Activated CD4-positive, alpha-beta memory T cell treated with anti-CD3 and anti-CD28 coated beads, Interleukin-2, amount 10 ng/mL, durations not matched to agents 7 days and 5 days (primary cell): ENCODE measurements around the gene EPHA5. TPM values are rescaled to one million over a fixed set of nuclear protein-coding genes. Genes with fewer than 3 reads are reported as not detected.

Source experiments
- CTCF ChIA-PET: fragments of 350-600 bp; sonication (Branson Sonifier 250); formaldehyde crosslinking; loops from one replicate; lab custom pipeline; 2021; ENCODE audit warnings: antibody characterized with exemption, inconsistent platforms; lab: Charles Lee
- POLR2A ChIA-PET: fragments of 350-600 bp; sonication (Branson Sonifier 250); formaldehyde crosslinking; loops from one replicate; lab custom pipeline; 2021; ENCODE audit warnings: antibody characterized with exemption; lab: Charles Lee
- DNase-seq: peaks from one replicate; pipeline ENCODE4 v3.0.0-alpha.2; 2020
- H3K27ac Mint-ChIP-seq: one replicate; pipeline ENCODE4 v1.8.0; 2021; ENCODE audit warnings: mild to moderate bottlenecking, mixed read lengths
- H3K27me3 Mint-ChIP-seq: one replicate; pipeline ENCODE4 v1.8.0; 2021; ENCODE audit warnings: mixed read lengths
- H3K36me3 Mint-ChIP-seq: one replicate; pipeline ENCODE4 v1.8.0; 2021; ENCODE audit warnings: low read depth, mixed read lengths
- H3K4me1 Mint-ChIP-seq: one replicate; pipeline ENCODE4 v1.8.0; 2021; ENCODE audit warnings: mixed read lengths
- H3K4me3 Mint-ChIP-seq: one replicate; pipeline ENCODE4 v1.8.0; 2021; ENCODE audit warnings: mild to moderate bottlenecking, mixed read lengths
- H3K9me3 Mint-ChIP-seq: one replicate; pipeline ENCODE4 v1.8.0; 2021; ENCODE audit warnings: mixed read lengths
- total RNA-seq, 2 experiments: library from RNA; stranded (reverse); gene quantifications; one replicate each; pipeline ENCODE4 v1.2.3, GENCODE V29; 2021

The EPHA5 gene
- total RNA-seq, 2 experiments from 2014 or later: not detected

- ChIA-PET CTCF (no interaction called here), POLR2A (no interaction called here)
- H3K9me3 Mint-ChIP-seq: no peaks in the 10 kb centered on the region
- H3K27me3 Mint-ChIP-seq: no peaks in the 10 kb centered on the region
- H3K36me3 Mint-ChIP-seq: no peaks in the 10 kb centered on the region
- DNase-seq: no peak
- no peak overlapping the region for H3K27ac Mint-ChIP-seq
- no peak overlapping the region for H3K4me3 Mint-ChIP-seq
- no peaks in the 10 kb centered on the region for H3K4me1 Mint-ChIP-seq
These were observed 233.2 kb downstream of the EPHA5 start for GRCh38 chr4:65437102-65437501.

GRCh38 chr4:65422109-65422508 is 248.2 kb downstream of the EPHA5 start:
- CTCF ChIA-PET: no interaction called here
- Mint-ChIP-seq H3K4me1 (no peaks in the 10 kb centered on the region), H3K4me3 (no peak overlapping the region), H3K9me3 (peaks cover 5% of the 10 kb centered on the region), H3K27me3 (no peaks in the 10 kb centered on the region), H3K36me3 (no peaks in the 10 kb centered on the region), H3K27ac (no peak overlapping the region)
- no peak for DNase-seq
- POLR2A ChIA-PET: no interaction called here

GRCh38 chr4:65420036-65420435 is 250.3 kb downstream of the EPHA5 start:
- POLR2A ChIA-PET: no interaction called here
- no peaks in the 10 kb centered on the region for H3K36me3 Mint-ChIP-seq
- no peaks in the 10 kb centered on the region for H3K9me3 Mint-ChIP-seq
- H3K4me1 Mint-ChIP-seq: no peaks in the 10 kb centered on the region
- H3K27ac Mint-ChIP-seq: no peak overlapping the region
- CTCF ChIA-PET: no interaction called here
- no peak overlapping the region for H3K4me3 Mint-ChIP-seq
- no peak for DNase-seq
- no peaks in the 10 kb centered on the region for H3K27me3 Mint-ChIP-seq

- POLR2A ChIA-PET: no interaction called here
- CTCF ChIA-PET: no interaction called here
- H3K27ac Mint-ChIP-seq: no peak overlapping the region
These were observed 253.4 kb downstream of the EPHA5 start for GRCh38 chr4:65416891-65417290.

GRCh38 chr4:65407483-65407882 is 262.8 kb downstream of the EPHA5 start:
- H3K36me3 Mint-ChIP-seq: no peaks in the 10 kb centered on the region
- no peaks in the 10 kb centered on the region for H3K4me1 Mint-ChIP-seq
- no peak overlapping the region for H3K27ac Mint-ChIP-seq
- H3K27me3 Mint-ChIP-seq: no peaks in the 10 kb centered on the region
- ChIA-PET CTCF (no interaction called here), POLR2A (no interaction called here)
- H3K9me3 Mint-ChIP-seq: peaks cover 3% of the 10 kb centered on the region
- DNase-seq: no peak
- no peak overlapping the region for H3K4me3 Mint-ChIP-seq

More at GRCh38 chr4:65416891-65417290, 253.4 kb downstream of the EPHA5 start:
- no peak for DNase-seq
- Mint-ChIP-seq H3K36me3 (no peaks in the 10 kb centered on the region), H3K4me3 (no peak overlapping the region), H3K9me3 (no peaks in the 10 kb centered on the region), H3K4me1 (no peaks in the 10 kb centered on the region), H3K27me3 (no peaks in the 10 kb centered on the region)

- Mint-ChIP-seq H3K36me3 (no peaks in the 10 kb centered on the region), H3K9me3 (peaks cover 6% of the 10 kb centered on the region), H3K4me1 (no peaks in the 10 kb centered on the region), H3K27ac (no peak overlapping the region), H3K4me3 (no peak overlapping the region), H3K27me3 (no peaks in the 10 kb centered on the region)
- no peak for DNase-seq
- ChIA-PET CTCF (no interaction called here), POLR2A (no interaction called here)
These were observed 269.2 kb downstream of the EPHA5 start for GRCh38 chr4:65401083-65401482.

GRCh38 chr4:65399084-65399483 is 271.2 kb downstream of the EPHA5 start:
- H3K27me3 Mint-ChIP-seq: no peaks in the 10 kb centered on the region
- CTCF ChIA-PET: no interaction called here

GRCh38 chr4:65393078-65393477 is 277.2 kb downstream of the EPHA5 start:
- H3K27me3 Mint-ChIP-seq: no peaks in the 10 kb centered on the region
- CTCF ChIA-PET: no interaction called here
- H3K4me1 Mint-ChIP-seq: no peaks in the 10 kb centered on the region
- POLR2A ChIA-PET: no interaction called here
- H3K36me3 Mint-ChIP-seq: no peaks in the 10 kb centered on the region
- no peak for DNase-seq
- H3K27ac Mint-ChIP-seq: no peak overlapping the region
- H3K9me3 Mint-ChIP-seq: peaks cover 8% of the 10 kb centered on the region
- no peak overlapping the region for H3K4me3 Mint-ChIP-seq

More at GRCh38 chr4:65399084-65399483, 271.2 kb downstream of the EPHA5 start:
- Mint-ChIP-seq H3K4me3 (no peak overlapping the region), H3K4me1 (no peaks in the 10 kb centered on the region), H3K27ac (no peak overlapping the region), H3K36me3 (no peaks in the 10 kb centered on the region), H3K9me3 (peaks cover 6% of the 10 kb centered on the region)
- no peak for DNase-seq
- POLR2A ChIA-PET: no interaction called here

- Mint-ChIP-seq H3K4me3 (no peak overlapping the region), H3K9me3 (peaks cover 6% of the 10 kb centered on the region), H3K36me3 (no peaks in the 10 kb centered on the region), H3K27ac (no peak overlapping the region), H3K27me3 (no peaks in the 10 kb centered on the region), H3K4me1 (no peaks in the 10 kb centered on the region)
- POLR2A ChIA-PET: no interaction called here
- DNase-seq: no peak
- CTCF ChIA-PET: no interaction called here
These were observed 277.8 kb downstream of the EPHA5 start for GRCh38 chr4:65392488-65392887.

- no peaks in the 10 kb centered on the region for H3K36me3 Mint-ChIP-seq
- ChIA-PET CTCF (no interaction called here), POLR2A (no interaction called here)
- H3K4me3 Mint-ChIP-seq: no peak overlapping the region
- no peaks in the 10 kb centered on the region for H3K27me3 Mint-ChIP-seq
- H3K9me3 Mint-ChIP-seq: peaks cover 2% of the 10 kb centered on the region
- H3K27ac Mint-ChIP-seq: no peak overlapping the region
- DNase-seq: no peak
- H3K4me1 Mint-ChIP-seq: no peaks in the 10 kb centered on the region
These were observed 278.5 kb downstream of the EPHA5 start for GRCh38 chr4:65391814-65392213.

- no peaks in the 10 kb centered on the region for H3K27me3 Mint-ChIP-seq
- no peak for DNase-seq
- H3K36me3 Mint-ChIP-seq: no peaks in the 10 kb centered on the region
- H3K27ac Mint-ChIP-seq: no peak overlapping the region
- ChIA-PET POLR2A (no interaction called here), CTCF (no interaction called here)
- H3K4me3 Mint-ChIP-seq: no peak overlapping the region
- H3K4me1 Mint-ChIP-seq: no peaks in the 10 kb centered on the region
- peaks cover 2% of the 10 kb centered on the region for H3K9me3 Mint-ChIP-seq
These were observed 278.9 kb downstream of the EPHA5 start for GRCh38 chr4:65391382-65391781.

- ChIA-PET POLR2A (no interaction called here), CTCF (no interaction called here)
- Mint-ChIP-seq H3K9me3 (peaks cover 2% of the 10 kb centered on the region), H3K27me3 (no peaks in the 10 kb centered on the region), H3K27ac (no peak overlapping the region), H3K4me1 (no peaks in the 10 kb centered on the region), H3K36me3 (no peaks in the 10 kb centered on the region), H3K4me3 (no peak overlapping the region)
- no peak for DNase-seq
These were observed 283.4 kb downstream of the EPHA5 start for GRCh38 chr4:65386927-65387326.

- no peak overlapping the region for H3K4me3 Mint-ChIP-seq
- H3K9me3 Mint-ChIP-seq: no peaks in the 10 kb centered on the region
- H3K4me1 Mint-ChIP-seq: no peaks in the 10 kb centered on the region
- no peaks in the 10 kb centered on the region for H3K27me3 Mint-ChIP-seq
- no peaks in the 10 kb centered on the region for H3K36me3 Mint-ChIP-seq
- CTCF ChIA-PET: no interaction called here
- H3K27ac Mint-ChIP-seq: no peak overlapping the region
- POLR2A ChIA-PET: no interaction called here
- DNase-seq: no peak
These were observed 286.5 kb downstream of the EPHA5 start for GRCh38 chr4:65383589-65384305.

GRCh38 chr4:65381648-65382047 is 288.6 kb downstream of the EPHA5 start:
- no peak overlapping the region for H3K27ac Mint-ChIP-seq
- DNase-seq: no peak
- H3K27me3 Mint-ChIP-seq: no peaks in the 10 kb centered on the region
- ChIA-PET POLR2A (no interaction called here), CTCF (no interaction called here)
- no peaks in the 10 kb centered on the region for H3K4me1 Mint-ChIP-seq
- no peaks in the 10 kb centered on the region for H3K36me3 Mint-ChIP-seq
- H3K9me3 Mint-ChIP-seq: no peaks in the 10 kb centered on the region
- no peak overlapping the region for H3K4me3 Mint-ChIP-seq
